Measurements from ENCODE around the gene COL27A1.

Gene COL27A1

GRCh38 chr9:114169952-114170770 is 14.8 kb downstream of the COL27A1 start:
- Histone ChIP-seq H3K4me1 (ENCODE audit: control insufficient read depth, insufficient read depth, low read length, unreplicated experiment) (peaks cover 33% of the 10 kb centered on the region), H3K27me3 (ENCODE audit: insufficient read depth, low read length) (no peaks in the 10 kb centered on the region), H2AFZ (ENCODE audit: low read length, unreplicated experiment) (no peak overlapping the region), H3K36me3 (ENCODE audit: insufficient read depth, low read length) (no peaks in the 10 kb centered on the region), H3K4me3 (ENCODE audit: low read depth, low read length) (no peak overlapping the region), H3K27ac (ENCODE audit: low read depth, low read length) (no peak overlapping the region), H3K79me2 (ENCODE audit: control insufficient read depth, insufficient read depth, low read length, unreplicated experiment) (no peaks in the 10 kb centered on the region)

GRCh38 chr9:114170771-114171461 is 15.6 kb downstream of the COL27A1 start:
- Histone ChIP-seq H3K27ac (ENCODE audit: low read depth, low read length) (no peak overlapping the region), H3K4me3 (ENCODE audit: low read depth, low read length) (no peak overlapping the region), H3K36me3 (ENCODE audit: insufficient read depth, low read length) (no peaks in the 10 kb centered on the region), H3K27me3 (ENCODE audit: insufficient read depth, low read length) (no peaks in the 10 kb centered on the region), H3K79me2 (ENCODE audit: control insufficient read depth, insufficient read depth, low read length, unreplicated experiment) (no peaks in the 10 kb centered on the region), H2AFZ (ENCODE audit: low read length, unreplicated experiment) (no peak overlapping the region), H3K4me1 (ENCODE audit: control insufficient read depth, insufficient read depth, low read length, unreplicated experiment) (peaks cover 31% of the 10 kb centered on the region)

GRCh38 chr9:114171500-114171899 is 16.2 kb downstream of the COL27A1 start:
- no peak overlapping the region for H2AFZ ChIP-seq (ENCODE audit: low read length, unreplicated experiment)
- no peaks in the 10 kb centered on the region for H3K79me2 ChIP-seq (ENCODE audit: control insufficient read depth, insufficient read depth, low read length, unreplicated experiment)
- no peaks in the 10 kb centered on the region for H3K36me3 ChIP-seq (ENCODE audit: insufficient read depth, low read length)
- no peak overlapping the region for H3K4me3 ChIP-seq (ENCODE audit: low read depth, low read length)
- peaks cover 25% of the 10 kb centered on the region for H3K4me1 ChIP-seq (ENCODE audit: control insufficient read depth, insufficient read depth, low read length, unreplicated experiment)
- no peaks in the 10 kb centered on the region for H3K27me3 ChIP-seq (ENCODE audit: insufficient read depth, low read length)
- H3K27ac ChIP-seq (ENCODE audit: low read depth, low read length), result no peak overlapping the region

GRCh38 chr9:114172981-114173833 is 17.9 kb downstream of the COL27A1 start:
- no peak overlapping the region for H3K27ac ChIP-seq (ENCODE audit: low read depth, low read length)
- no peak overlapping the region for H3K4me3 ChIP-seq (ENCODE audit: low read depth, low read length)
- peaks cover 34% of the 10 kb centered on the region for H3K4me1 ChIP-seq (ENCODE audit: control insufficient read depth, insufficient read depth, low read length, unreplicated experiment)
- no peaks in the 10 kb centered on the region for H3K79me2 ChIP-seq (ENCODE audit: control insufficient read depth, insufficient read depth, low read length, unreplicated experiment)
- H3K27me3 ChIP-seq (ENCODE audit: insufficient read depth, low read length), result no peaks in the 10 kb centered on the region
- H2AFZ ChIP-seq (ENCODE audit: low read length, unreplicated experiment), result no peak overlapping the region
- H3K36me3 ChIP-seq (ENCODE audit: insufficient read depth, low read length), result no peaks in the 10 kb centered on the region

- Histone ChIP-seq H2AFZ (ENCODE audit: low read length, unreplicated experiment) (no peak overlapping the region), H3K36me3 (ENCODE audit: insufficient read depth, low read length) (no peaks in the 10 kb centered on the region), H3K4me1 (ENCODE audit: control insufficient read depth, insufficient read depth, low read length, unreplicated experiment) (peaks cover 38% of the 10 kb centered on the region), H3K79me2 (ENCODE audit: control insufficient read depth, insufficient read depth, low read length, unreplicated experiment) (no peaks in the 10 kb centered on the region), H3K4me3 (ENCODE audit: low read depth, low read length) (no peak overlapping the region), H3K27ac (ENCODE audit: low read depth, low read length) (no peak overlapping the region), H3K27me3 (ENCODE audit: insufficient read depth, low read length) (no peaks in the 10 kb centered on the region)
Measured at GRCh38 chr9:114174557-114174875, 19.2 kb downstream of the COL27A1 start.

GRCh38 chr9:114174876-114175771 is 19.8 kb downstream of the COL27A1 start:
- no peak overlapping the region for H3K4me3 ChIP-seq (ENCODE audit: low read depth, low read length)
- H3K27me3 ChIP-seq (ENCODE audit: insufficient read depth, low read length), result no peaks in the 10 kb centered on the region
- no peaks in the 10 kb centered on the region for H3K36me3 ChIP-seq (ENCODE audit: insufficient read depth, low read length)
- no peaks in the 10 kb centered on the region for H3K79me2 ChIP-seq (ENCODE audit: control insufficient read depth, insufficient read depth, low read length, unreplicated experiment)
- H3K27ac ChIP-seq (ENCODE audit: low read depth, low read length), result no peak overlapping the region
- H3K4me1 ChIP-seq (ENCODE audit: control insufficient read depth, insufficient read depth, low read length, unreplicated experiment), result peaks cover 32% of the 10 kb centered on the region
- H2AFZ ChIP-seq (ENCODE audit: low read length, unreplicated experiment), result no peak overlapping the region

GRCh38 chr9:114176624-114177291 is 21.4 kb downstream of the COL27A1 start:
- no peak overlapping the region for H3K4me3 ChIP-seq (ENCODE audit: low read depth, low read length)
- no peaks in the 10 kb centered on the region for H3K27me3 ChIP-seq (ENCODE audit: insufficient read depth, low read length)
- peaks cover 31% of the 10 kb centered on the region for H3K4me1 ChIP-seq (ENCODE audit: control insufficient read depth, insufficient read depth, low read length, unreplicated experiment)
- H3K27ac ChIP-seq (ENCODE audit: low read depth, low read length), result no peak overlapping the region
- H2AFZ ChIP-seq (ENCODE audit: low read length, unreplicated experiment), result no peak overlapping the region
- H3K36me3 ChIP-seq (ENCODE audit: insufficient read depth, low read length), result no peaks in the 10 kb centered on the region
- H3K79me2 ChIP-seq (ENCODE audit: control insufficient read depth, insufficient read depth, low read length, unreplicated experiment), result no peaks in the 10 kb centered on the region

- Histone ChIP-seq H3K27me3 (ENCODE audit: insufficient read depth, low read length) (no peaks in the 10 kb centered on the region), H3K36me3 (ENCODE audit: insufficient read depth, low read length) (no peaks in the 10 kb centered on the region), H2AFZ (ENCODE audit: low read length, unreplicated experiment) (no peak overlapping the region), H3K27ac (ENCODE audit: low read depth, low read length) (peak overlapping the region; percentile 41; the same call in 1 of the 2 replicates), H3K4me3 (ENCODE audit: low read depth, low read length) (no peak overlapping the region), H3K79me2 (ENCODE audit: control insufficient read depth, insufficient read depth, low read length, unreplicated experiment) (no peaks in the 10 kb centered on the region), H3K4me1 (ENCODE audit: control insufficient read depth, insufficient read depth, low read length, unreplicated experiment) (peaks cover 31% of the 10 kb centered on the region)
Measured at GRCh38 chr9:114177423-114178064, 22.2 kb downstream of the COL27A1 start.

GRCh38 chr9:114178076-114178475 is 22.7 kb downstream of the COL27A1 start:
- Histone ChIP-seq H2AFZ (ENCODE audit: low read length, unreplicated experiment) (no peak overlapping the region), H3K79me2 (ENCODE audit: control insufficient read depth, insufficient read depth, low read length, unreplicated experiment) (no peaks in the 10 kb centered on the region), H3K36me3 (ENCODE audit: insufficient read depth, low read length) (no peaks in the 10 kb centered on the region), H3K4me3 (ENCODE audit: low read depth, low read length) (no peak overlapping the region), H3K27ac (ENCODE audit: low read depth, low read length) (peak overlapping the region; percentile 41; the same call in 1 of the 2 replicates), H3K27me3 (ENCODE audit: insufficient read depth, low read length) (no peaks in the 10 kb centered on the region), H3K4me1 (ENCODE audit: control insufficient read depth, insufficient read depth, low read length, unreplicated experiment) (peaks cover 31% of the 10 kb centered on the region)

Measured in ACC112 (cell line).